IMR-90 (cell line): ENCODE results near the gene TMPRSS2. TPM values are rescaled to one million over a fixed set of nuclear protein-coding genes. Genes with fewer than 3 reads are reported as not detected.

Experiments used
- ATAC-seq: fragments of 200-7000 bp; cut with Tn5 transposase; 2 replicates; pipeline ENCODE4 v1.9.1; 2020; ENCODE audit warnings: low read depth, mild to moderate bottlenecking, moderate library complexity
- BruUV-seq: library from RNA; stranded (reverse); fragments of 400-500 nt; replicated peaks from 2 replicates; lab custom pipeline; 2021; lab: Mats Ljungman, UMichigan
- CTCF ChIA-PET: fragments of 300-600 bp; formaldehyde crosslinking; extraction: SDS; loops from one replicate; lab custom pipeline; 2021; ENCODE audit warnings: antibody characterized with exemption; lab: Yijun Ruan, JAX
- POLR2A ChIA-PET: fragments of 300-600 bp; sonication (Branson Sonifier 250); formaldehyde crosslinking; loops from one replicate; lab custom pipeline; 2022; ENCODE audit warnings: antibody characterized with exemption; ENCODE audit not compliant: unreplicated experiment; lab: Charles Lee
- DNase-seq: peaks from one replicate; pipeline ENCODE4 v3.0.0; 2013
- H2AFZ ChIP-seq: replicated peaks from 2 replicates; pipeline ENCODE3; 2013; ENCODE audit warnings: low read length, mild to moderate bottlenecking; ENCODE audit not compliant: poor library complexity
- H2AK5ac ChIP-seq: 2 replicates; pipeline ENCODE4 v1.6.1; 2013; ENCODE audit warnings: low read depth, low read length, inconsistent platforms
- H2AK9ac ChIP-seq: replicated peaks from 2 replicates; pipeline ENCODE3; 2013; ENCODE audit warnings: mild to moderate bottlenecking, low read depth, low read length, moderate library complexity; ENCODE audit not compliant: poor library complexity
- H2BK120ac ChIP-seq: 2 replicates; pipeline ENCODE4 v1.6.1; 2013; ENCODE audit warnings: low read depth, low read length, inconsistent platforms
- H2BK15ac ChIP-seq: 3 replicates; pipeline ENCODE4 v1.6.1; 2013; ENCODE audit warnings: low read depth, low read length, inconsistent platforms
- H2BK20ac ChIP-seq: 2 replicates; pipeline ENCODE4 v1.6.1; 2013; ENCODE audit warnings: low read depth, mild to moderate bottlenecking, inconsistent platforms, low read length, moderate library complexity
- H2BK5ac ChIP-seq: 2 replicates; pipeline ENCODE4 v1.6.1; 2013; ENCODE audit warnings: mild to moderate bottlenecking, low read depth, low read length, inconsistent platforms; ENCODE audit not compliant: poor library complexity, severe bottlenecking
- H3K14ac ChIP-seq: replicated peaks from 2 replicates; pipeline ENCODE4 v1.6.1; 2013; ENCODE audit warnings: low read depth, low read length, inconsistent platforms
- H3K18ac ChIP-seq: 2 replicates; pipeline ENCODE4 v1.6.1; 2013; ENCODE audit warnings: low read depth, low read length, control low read depth
- H3K23ac ChIP-seq: 2 replicates; pipeline ENCODE4 v1.6.1; 2013; ENCODE audit warnings: low read depth, low read length, inconsistent platforms
- H3K27ac ChIP-seq: 2 replicates; pipeline ENCODE4 v1.5.1; 2013; ENCODE audit warnings: mild to moderate bottlenecking, control low read depth, low read length; ENCODE audit not compliant: insufficient read depth
- H3K27me3 ChIP-seq: 2 replicates; pipeline ENCODE4 v1.6.1; 2013; ENCODE audit warnings: low read length; ENCODE audit not compliant: control insufficient read depth, insufficient read depth
- H3K36me3 ChIP-seq: 2 replicates; pipeline ENCODE4 v1.6.1; 2013; ENCODE audit warnings: low read length, mixed read lengths; ENCODE audit not compliant: control insufficient read depth, insufficient read depth
- H3K4ac ChIP-seq: 2 replicates; pipeline ENCODE4 v1.6.1; 2013; ENCODE audit warnings: low read depth, low read length, inconsistent platforms
- H3K4me1 ChIP-seq: 2 replicates; pipeline ENCODE4 v1.6.1; 2013; ENCODE audit warnings: low read length, mixed read lengths; ENCODE audit not compliant: control insufficient read depth, insufficient read depth
- H3K4me2 ChIP-seq: 2 replicates; pipeline ENCODE4 v1.6.1; 2013; ENCODE audit warnings: low read depth, mild to moderate bottlenecking, control low read depth, low read length, moderate library complexity
- H3K4me3 ChIP-seq: 2 replicates; pipeline ENCODE4 v1.5.1; 2013; ENCODE audit warnings: low read depth, mild to moderate bottlenecking, control low read depth, low read length, moderate library complexity; ENCODE audit not compliant: insufficient read depth
- H3K56ac ChIP-seq: 2 replicates; pipeline ENCODE4 v1.6.1; 2013; ENCODE audit warnings: low read length, inconsistent platforms; ENCODE audit not compliant: insufficient read depth; ENCODE audit errors: extremely low read depth
- H3K79me1 ChIP-seq, 2 experiments: 2 replicates each; pipeline ENCODE4 v1.6.1; 2013; ENCODE audit warnings: low read length in 2 of 2, inconsistent platforms in 1 of 2, low read depth in 1 of 2
- H3K9ac ChIP-seq: 2 replicates; pipeline ENCODE4 v1.6.1; 2013; ENCODE audit warnings: low read depth, low read length, control low read depth
- H3K9me1 ChIP-seq: 2 replicates; pipeline ENCODE4 v1.6.1; 2013; ENCODE audit warnings: low read length, inconsistent platforms; ENCODE audit not compliant: insufficient read depth
- H3K9me3 ChIP-seq: 2 replicates; pipeline ENCODE4 v1.6.1; 2013; ENCODE audit warnings: low read length; ENCODE audit not compliant: control insufficient read depth, insufficient read depth
- H4K20me1 ChIP-seq: 2 replicates; pipeline ENCODE4 v1.6.1; 2013; ENCODE audit warnings: low read length, inconsistent platforms; ENCODE audit not compliant: insufficient read depth
- H4K5ac ChIP-seq: 2 replicates; pipeline ENCODE4 v1.6.1; 2013; ENCODE audit warnings: mild to moderate bottlenecking, low read depth, low read length, control low read depth
- H4K8ac ChIP-seq, 2 experiments: 2 replicates each; pipeline ENCODE4 v1.6.1; 2013; ENCODE audit warnings: low read depth in 2 of 2, low read length in 2 of 2, control low read depth in 1 of 2, inconsistent platforms in 1 of 2
- H4K91ac ChIP-seq: 2 replicates; pipeline ENCODE4 v1.6.1; 2013; ENCODE audit warnings: low read depth, low read length, inconsistent platforms; ENCODE audit not compliant: insufficient read depth
- CEBPB ChIP-seq: IDR thresholded peaks from 2 replicates; pipeline ENCODE4 v1.6.1; 2012; ENCODE audit warnings: low read depth, low read length, improper control_type of control experiment
- CHD1 ChIP-seq: IDR thresholded peaks from 2 replicates; pipeline ENCODE4 v1.6.1; 2012; ENCODE audit warnings: low read depth, low read length, improper control_type of control experiment
- CTCF ChIP-seq: conservative IDR thresholded peaks from 2 replicates; pipeline ENCODE4 v1.5.1; 2012; ENCODE audit warnings: mild to moderate bottlenecking, low read depth, low read length, improper control_type of control experiment
- ELK1 ChIP-seq: fragments of 150-350 bp; IDR thresholded peaks from 2 replicates; pipeline ENCODE4 v1.6.1; 2016; ENCODE audit warnings: low read depth, mild to moderate bottlenecking, low read length, moderate library complexity, borderline replicate concordance
- FOS ChIP-seq: fragments of 150-350 bp; IDR thresholded peaks from 2 replicates; pipeline ENCODE4 v1.6.1; 2016; ENCODE audit warnings: low read depth, low read length
- MXI1 ChIP-seq: IDR thresholded peaks from 2 replicates; pipeline ENCODE4 v1.6.1; 2012; ENCODE audit warnings: low read depth, mild to moderate bottlenecking, low read length, moderate library complexity, borderline replicate concordance
- NFE2L2 ChIP-seq: fragments of 150-350 bp; IDR thresholded peaks from 2 replicates; pipeline ENCODE4 v1.6.1; 2016; ENCODE audit warnings: low read depth, mild to moderate bottlenecking, low read length
- POLR2A ChIP-seq: IDR thresholded peaks from 2 replicates; pipeline ENCODE4 v1.6.1; 2012; ENCODE audit warnings: mild to moderate bottlenecking, low read depth, low read length
- RAD21 ChIP-seq: IDR thresholded peaks from 2 replicates; pipeline ENCODE4 v1.6.1; 2012; ENCODE audit warnings: low read length, improper control_type of control experiment
- RFX5 ChIP-seq: IDR thresholded peaks from 2 replicates; pipeline ENCODE4 v1.8.0; 2012; ENCODE audit warnings: low read depth, mild to moderate bottlenecking, low read length, moderate library complexity
- SMC3 ChIP-seq: fragments of 150-350 bp; IDR thresholded peaks from 2 replicates; pipeline ENCODE4 v1.6.1; 2016; ENCODE audit warnings: low read depth, mild to moderate bottlenecking, antibody characterized with exemption, low read length, moderate library complexity
- WGBS, 2 experiments: methylation state at CpG; one replicate each; pipeline versions ENCODE4 v1.1.5 to v1.1.7; 2013; ENCODE audit warnings: missing lambda C conversion rate in 2 of 2; ENCODE audit not compliant: insufficient read length in 1 of 2; ENCODE audit errors: extremely low coverage in 2 of 2; 5-methylcytosine and 5-hydroxymethylcytosine counted together
- dilution Hi-C: fragments of 300-500 bp; cut with HindIII; formaldehyde crosslinking; loops from one replicate; pipeline ENCODE4 v1.14.3; 2018; ENCODE audit warnings: low sequenced_read_pairs; ENCODE audit not compliant: unreplicated experiment
- in situ Hi-C: fragments of 300-500 bp; cut with MboI; formaldehyde crosslinking; loops from 3 replicates; pipeline ENCODE4 v1.14.3; 2019; ENCODE audit warnings: low sequenced_read_pairs, inconsistent platforms, mixed read lengths
- intact Hi-C: fragments of 100-400 bp; cut with micrococcal nuclease; formaldehyde crosslinking; loops from 2 replicates; pipeline ENCODE4 v1.10.0; 2022
- polyA plus RNA-seq, 3 experiments: library from polyadenylated mRNA; depleted of rRNA; stranded (reverse); fragments of >200 nt; gene quantifications; 2 replicates each; pipeline ENCODE4 v1.2.3, GENCODE V29; 2012; ENCODE audit warnings: low replicate concordance in 1 of 3
- total RNA-seq: library from RNA; depleted of rRNA; stranded (reverse); fragments of >200 nt; gene quantifications from 2 replicates; pipeline ENCODE4 v1.2.3, GENCODE V29; 2012

TMPRSS2 gene
- total and polyA plus RNA-seq, 2 of the 4 experiments (the other 2 are of a cell fraction) = not detected

- dilution Hi-C loops (no loop called here), intact Hi-C loops (loop anchor here (10.0 kb wide), 1 partner anchor 1366 kb away; no protein-coding TSS in a partner anchor), in situ Hi-C loops (no loop called here)
- Histone ChIP-seq H3K23ac (no peak overlapping the region), H4K5ac (no peak overlapping the region), H3K4me2 (no peak overlapping the region), H4K20me1 (no peaks in the 10 kb centered on the region), H4K91ac (no peak overlapping the region), H3K27ac (no peak overlapping the region), H3K56ac (no peak overlapping the region), H3K9me1 (no peaks in the 10 kb centered on the region), H2AFZ (no peak overlapping the region), H3K4me1 (no peaks in the 10 kb centered on the region), H3K18ac (no peak overlapping the region), H2BK5ac (no peak overlapping the region), H2BK120ac (no peak overlapping the region), H3K9ac (no peak overlapping the region), H2BK20ac (no peak overlapping the region), H4K8ac (no peak overlapping the region), H3K14ac (no peak overlapping the region), H3K4ac (no peak overlapping the region), H2AK9ac (peak overlapping the region; percentile 72), H3K27me3 (no peaks in the 10 kb centered on the region), H2AK5ac (no peak overlapping the region), H3K36me3 (no peaks in the 10 kb centered on the region), H3K9me3 (no peaks in the 10 kb centered on the region), H3K4me3 (no peak overlapping the region), H2BK15ac (no peak overlapping the region), H3K79me1 (no peaks in the 10 kb centered on the region)
- ATAC-seq = no peak
- no peak for TF ChIP-seq ELK1
- TF ChIP-seq POLR2A = no peak
- TF ChIP-seq FOS = no peak
- no peak for TF ChIP-seq NFE2L2
- no peak for TF ChIP-seq CHD1
- no peak for TF ChIP-seq SMC3
- no peak for TF ChIP-seq MXI1
- TF ChIP-seq RFX5 = no peak
- no peak for TF ChIP-seq CTCF
- no peak for TF ChIP-seq RAD21
- TF ChIP-seq CEBPB = no peak
- ChIA-PET POLR2A (no interaction called here), CTCF (no interaction called here)
- no peak for DNase-seq
- WGBS, 2 experiments = 83% methylated on average over 1 of the region's 11 CpGs; no CpG with 5 or more reads in 1 of the 2 experiments
- BruUV-seq = no TSS peak
These were observed 29.4 kb downstream of the TMPRSS2 start for GRCh38 chr21:41478319-41479177.
